DMS153 (cell line): Measurements from ENCODE around the gene GSE1.

ENCODE experiments used
- DNase-seq: peaks from one replicate; lab custom pipeline; 2025; lab: John Stamatoyannopoulos, UW

GSE1 gene

DNA sequence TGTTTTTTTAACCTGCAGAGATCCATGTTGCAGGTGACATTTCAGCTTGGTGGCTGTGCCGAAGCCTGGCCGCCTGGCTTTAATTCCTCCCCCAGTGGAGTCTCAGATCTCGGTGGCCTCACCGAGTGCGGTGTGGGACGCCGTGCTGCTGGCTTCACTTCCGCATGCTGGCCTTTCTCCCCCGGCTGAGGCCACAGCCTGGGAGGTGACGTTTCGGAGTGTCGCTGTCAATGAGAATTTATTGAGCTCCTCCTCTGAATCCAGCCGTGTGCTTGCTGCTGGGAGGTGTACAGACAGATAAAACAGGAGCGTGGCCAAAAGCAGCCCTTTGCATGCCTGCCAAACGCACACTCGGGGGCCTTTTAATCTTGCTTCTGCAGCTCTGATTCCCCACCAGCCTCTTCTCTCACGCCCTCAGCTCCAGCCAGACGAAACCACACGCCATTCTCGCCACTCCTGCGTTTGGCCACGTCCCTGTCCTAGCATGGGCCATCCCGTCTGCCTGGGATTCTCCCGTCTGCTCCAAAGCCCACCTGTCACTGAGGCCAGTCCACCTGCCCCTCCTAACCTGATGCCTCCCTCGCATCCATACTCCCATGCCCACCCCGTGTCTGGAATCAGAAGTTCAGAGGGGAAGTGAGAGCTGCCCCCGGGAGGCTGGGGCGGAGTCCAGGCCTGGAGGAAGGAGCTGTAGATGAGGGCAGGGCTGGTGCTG, 3.6 kb downstream of the GSE1 start:
- DNase-seq: no peak

DNA sequence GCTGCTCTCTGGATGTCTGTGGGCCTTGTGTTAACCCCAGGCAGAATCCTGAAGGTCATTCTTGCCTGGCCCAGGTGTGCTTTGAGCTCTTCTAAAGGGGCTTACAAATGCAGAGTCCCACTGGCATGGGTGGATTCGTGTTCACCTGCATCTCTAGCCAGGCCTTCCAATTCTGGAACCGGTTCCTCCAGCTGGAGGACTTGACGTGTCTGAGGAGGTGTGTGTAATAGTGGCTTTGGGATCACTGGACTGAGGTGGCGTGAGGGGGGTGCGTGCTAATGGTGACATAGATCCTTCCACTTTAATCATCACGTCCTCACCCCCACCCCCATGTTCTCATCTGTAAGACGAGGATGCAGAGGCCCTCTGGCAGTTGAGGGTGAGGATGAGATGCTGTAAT, 4.8 kb downstream of the GSE1 start:
- DNase-seq: no peak

DNA sequence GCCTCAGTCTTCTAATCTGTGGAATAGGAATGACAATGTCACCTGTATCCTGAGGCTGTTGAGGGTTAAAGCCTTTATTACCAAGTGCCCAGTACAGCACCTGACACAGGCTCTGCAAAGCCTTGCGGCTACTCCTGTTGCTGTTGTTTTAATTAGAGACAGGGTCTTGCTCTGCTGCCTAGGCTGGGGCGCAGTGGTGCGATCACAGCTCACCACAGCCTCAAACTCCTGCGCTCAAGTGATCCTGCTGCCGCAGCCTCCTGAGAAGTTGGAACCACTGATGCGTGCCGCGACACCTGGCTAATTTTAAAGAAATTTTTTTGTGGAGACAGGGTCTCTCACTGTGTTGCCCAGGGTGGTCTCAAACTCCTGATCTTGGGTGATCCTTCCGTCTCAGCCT, 5.4 kb downstream of the GSE1 start:
- no peak for DNase-seq

DNA sequence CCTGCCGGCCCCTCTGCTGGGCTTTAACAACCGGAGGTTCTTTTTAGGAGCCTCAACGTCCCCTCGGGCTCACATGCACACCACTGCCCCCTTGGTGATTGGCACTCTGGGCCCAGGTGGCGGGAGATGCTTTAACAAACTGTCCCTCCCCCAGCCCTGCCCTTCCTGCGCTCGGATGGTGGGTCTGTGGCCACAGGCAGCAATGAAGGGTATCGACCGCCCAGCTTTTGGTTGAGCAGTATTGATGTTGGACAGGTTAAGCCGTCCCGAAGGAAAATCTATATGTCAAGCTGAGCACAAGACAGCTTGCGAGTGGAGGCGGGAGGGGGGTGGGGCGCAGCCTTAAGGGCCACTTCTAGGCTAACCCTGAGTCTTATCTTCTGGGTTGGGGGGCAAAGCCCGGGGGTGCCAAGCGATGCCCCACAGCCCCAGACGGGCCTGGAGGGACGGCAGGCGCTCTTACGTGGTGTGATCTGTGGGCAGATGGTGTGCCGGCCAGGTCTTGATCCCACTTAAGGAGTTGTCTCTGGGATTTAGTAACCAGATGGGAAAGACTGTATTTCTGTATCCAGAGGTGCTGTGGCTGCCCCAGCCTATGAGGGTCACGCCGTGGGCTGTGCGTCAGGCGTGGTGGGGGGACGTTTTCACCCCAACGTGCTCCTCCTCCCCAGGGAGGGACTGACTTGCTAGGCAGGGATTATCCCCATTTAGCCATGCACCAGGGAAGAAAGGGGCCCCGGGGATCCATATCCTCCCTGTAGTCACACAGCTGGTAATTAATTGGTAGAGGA, 6.2 kb downstream of the GSE1 start:
- DNase-seq: no peak

DNA sequence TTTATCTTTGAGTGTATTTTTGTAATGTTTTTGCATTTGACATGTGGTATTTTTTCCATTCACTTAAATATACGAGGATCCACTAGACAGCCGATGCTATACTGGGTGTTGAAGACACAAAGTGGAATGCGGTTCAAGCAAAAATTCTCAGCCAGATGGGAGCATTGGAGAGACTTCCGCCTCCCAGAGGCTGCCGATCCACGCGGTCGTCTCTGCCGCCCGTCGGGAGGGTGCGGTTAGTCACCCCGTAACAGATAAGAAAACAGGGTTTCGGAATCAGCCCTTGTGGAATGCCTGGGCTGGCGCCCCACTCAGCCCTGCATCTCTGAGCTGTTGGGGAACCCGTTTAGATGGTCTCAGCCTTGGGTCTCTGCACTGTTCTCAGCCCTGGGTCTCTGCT, 7.3 kb downstream of the GSE1 start:
- DNase-seq: no peak

DNA sequence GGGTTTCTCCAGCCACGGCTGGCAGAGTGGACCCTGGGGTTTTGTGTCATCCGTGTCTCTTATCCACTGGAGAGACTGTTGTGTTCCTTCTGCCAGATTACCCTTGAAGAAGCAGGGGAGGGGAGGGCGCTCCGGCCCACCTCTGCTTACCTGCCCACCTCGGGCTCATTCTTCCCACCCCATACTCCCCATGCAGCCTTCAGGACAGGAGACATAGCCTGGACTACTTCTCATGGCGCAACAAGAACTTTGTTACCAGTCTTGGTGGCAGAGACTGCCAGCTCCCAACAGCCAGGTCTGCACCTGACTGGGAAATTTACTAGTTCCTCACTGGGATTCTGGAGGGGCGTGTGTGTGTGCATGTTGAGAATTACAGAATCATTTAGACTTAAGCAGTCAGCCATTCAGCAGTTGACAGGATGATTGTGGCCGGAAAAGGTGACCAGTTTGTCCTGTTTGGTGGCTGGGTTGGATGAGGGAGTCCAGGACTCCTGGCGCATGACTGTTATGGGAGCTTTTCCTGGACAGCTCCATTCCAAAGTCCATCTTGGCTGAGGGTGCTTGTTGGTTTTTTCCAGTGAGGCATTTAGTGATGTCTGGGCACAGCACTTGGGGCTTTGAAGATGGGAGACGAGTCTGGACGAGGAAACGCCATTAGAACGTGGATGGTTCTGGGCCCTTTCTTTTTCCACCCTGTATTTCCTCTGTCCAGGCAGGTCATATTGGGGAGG, 8.7 kb downstream of the GSE1 start:
- DNase-seq: no peak

DNA sequence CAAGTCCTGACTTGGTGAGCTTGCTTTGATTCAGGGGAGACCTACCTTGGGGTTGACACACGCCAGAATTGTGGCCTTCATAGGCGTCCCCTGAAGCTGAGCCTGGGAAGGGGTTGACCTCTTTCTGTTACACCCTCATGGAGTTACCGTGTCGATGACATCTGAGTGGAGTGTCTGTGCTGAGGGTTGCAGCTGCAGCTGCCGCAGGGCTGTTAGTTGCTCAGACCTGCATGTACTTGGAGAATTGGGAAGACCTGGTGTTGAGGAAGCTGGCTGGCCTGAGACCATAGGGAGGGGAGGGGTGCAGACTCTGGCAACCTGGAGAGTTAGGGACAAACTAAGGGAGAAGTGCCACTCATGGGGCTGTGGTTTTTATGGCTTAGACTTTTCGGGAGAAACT, 9.6 kb downstream of the GSE1 start:
- no peak for DNase-seq

DNA sequence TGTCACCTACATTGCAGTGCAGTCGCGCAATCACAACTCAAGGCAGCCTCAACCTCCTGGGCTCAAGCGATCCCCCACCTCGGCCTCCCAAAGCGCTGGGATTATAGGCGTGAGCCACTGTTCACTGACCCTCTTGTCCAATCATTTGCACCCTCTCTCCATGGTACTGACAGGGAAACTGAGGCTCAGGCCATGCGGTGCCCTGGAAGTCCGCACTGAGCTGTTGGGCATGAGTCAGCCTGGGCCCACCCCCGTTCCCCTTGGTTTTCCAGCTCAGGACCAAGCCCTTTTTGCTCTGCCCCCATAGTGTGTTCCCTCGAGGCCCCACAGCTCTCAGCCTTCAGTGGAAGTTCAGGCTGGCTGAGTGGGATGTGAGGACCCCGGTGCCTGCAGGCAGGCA, 10.1 kb downstream of the GSE1 start:
- DNase-seq: no peak

DNA sequence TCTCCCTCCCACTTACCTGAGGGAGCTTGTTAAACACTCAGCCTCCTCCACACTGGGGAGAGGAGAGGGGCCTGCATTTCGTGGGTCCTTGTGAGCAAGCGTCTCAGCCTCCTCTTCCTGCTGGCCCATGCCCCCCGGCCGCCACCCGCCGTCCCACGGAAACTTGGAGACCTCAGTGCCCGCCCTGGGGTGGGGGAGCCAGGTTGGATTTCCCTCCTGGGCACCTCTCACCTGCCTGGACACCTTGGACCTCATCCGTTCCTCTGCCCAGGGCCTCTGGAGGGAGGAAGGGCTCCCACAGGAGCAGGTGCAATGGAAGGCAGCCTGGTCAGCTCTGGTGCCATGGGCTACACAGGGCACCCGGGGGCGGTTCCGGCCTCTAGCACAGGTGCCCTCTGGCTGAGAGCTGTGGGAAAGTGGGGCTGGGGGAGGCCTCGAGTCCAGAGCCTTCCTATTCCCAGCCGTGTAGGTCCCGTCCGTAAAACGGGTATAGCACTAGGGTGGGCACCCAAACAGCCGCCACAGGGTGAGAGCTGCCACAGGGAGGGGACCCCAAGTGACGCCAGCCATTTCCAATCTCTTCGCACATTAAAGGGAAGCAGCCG, 11.0 kb downstream of the GSE1 start:
- no peak for DNase-seq

DNA sequence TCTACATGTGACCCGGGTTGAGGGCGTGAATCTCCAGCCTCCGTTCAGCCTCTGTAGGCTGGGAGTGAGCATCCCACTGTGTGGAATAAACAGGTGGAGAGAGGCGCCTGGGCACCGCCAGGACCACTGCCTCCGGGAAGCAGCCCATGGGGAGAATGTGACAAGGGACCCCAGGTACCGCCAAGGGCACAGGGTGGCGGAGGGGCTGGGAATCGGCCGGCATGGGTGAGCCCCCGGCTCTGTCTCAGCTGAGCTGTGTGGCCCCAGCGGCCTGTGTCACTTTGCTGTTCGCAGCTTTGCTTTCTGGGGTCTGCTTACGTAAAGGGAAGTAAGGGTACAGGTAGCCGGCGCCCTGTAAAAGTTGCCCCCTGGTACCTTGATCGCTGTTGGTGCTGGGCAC, 11.5 kb downstream of the GSE1 start:
- DNase-seq: no peak

DNA sequence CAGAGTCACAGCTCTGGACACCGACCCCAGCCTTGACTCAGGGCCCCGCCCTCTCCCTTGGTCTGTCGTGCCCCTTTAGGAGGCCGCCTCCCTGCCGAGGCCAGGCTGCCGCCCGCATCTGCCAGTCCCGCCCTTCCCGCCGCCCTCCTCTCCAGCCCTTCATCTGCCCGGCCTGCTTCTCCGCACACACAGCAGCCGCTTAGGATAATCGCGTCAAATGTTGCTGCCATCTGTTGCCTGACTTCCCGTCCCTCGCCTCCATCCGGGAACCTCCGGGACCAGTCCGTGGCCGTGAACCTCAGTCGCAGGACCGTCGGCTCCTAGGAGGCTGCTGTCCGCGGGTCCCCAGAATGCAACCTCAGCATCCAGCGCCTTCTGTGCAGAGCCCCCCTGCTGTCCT, 11.9 kb downstream of the GSE1 start:
- DNase-seq: no peak

DNA sequence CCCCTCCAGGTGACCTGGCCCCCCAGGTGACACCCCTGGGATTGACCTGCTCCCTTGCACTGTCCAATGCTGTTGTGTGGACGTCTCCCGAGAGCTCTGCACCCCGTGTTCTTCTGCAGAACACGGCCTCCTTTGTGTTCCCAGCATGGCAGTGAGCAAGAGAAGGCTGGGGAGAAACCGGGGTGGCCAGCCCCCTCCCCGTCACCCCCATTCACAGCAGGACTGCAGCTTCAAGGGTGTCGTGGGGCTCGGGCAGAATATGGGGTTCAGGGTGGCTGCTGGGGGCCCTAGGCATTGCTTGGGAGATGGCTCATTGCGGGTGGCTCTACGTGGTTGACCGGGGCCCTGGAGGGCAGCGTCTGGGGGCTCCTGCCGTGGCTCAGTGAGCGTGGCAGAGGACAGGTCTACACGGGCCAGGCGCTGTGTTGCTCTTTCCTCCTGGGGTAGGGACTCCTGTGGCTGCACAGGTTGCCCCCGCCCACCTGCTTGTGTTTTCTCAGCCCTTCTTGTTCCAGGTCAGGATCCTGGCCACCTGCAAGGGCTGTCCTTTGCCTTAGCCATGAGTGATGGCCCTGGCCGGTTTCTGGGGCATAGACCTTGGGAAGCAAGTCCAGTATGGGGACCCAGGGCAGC, 12.5 kb downstream of the GSE1 start:
- no peak for DNase-seq

DNA sequence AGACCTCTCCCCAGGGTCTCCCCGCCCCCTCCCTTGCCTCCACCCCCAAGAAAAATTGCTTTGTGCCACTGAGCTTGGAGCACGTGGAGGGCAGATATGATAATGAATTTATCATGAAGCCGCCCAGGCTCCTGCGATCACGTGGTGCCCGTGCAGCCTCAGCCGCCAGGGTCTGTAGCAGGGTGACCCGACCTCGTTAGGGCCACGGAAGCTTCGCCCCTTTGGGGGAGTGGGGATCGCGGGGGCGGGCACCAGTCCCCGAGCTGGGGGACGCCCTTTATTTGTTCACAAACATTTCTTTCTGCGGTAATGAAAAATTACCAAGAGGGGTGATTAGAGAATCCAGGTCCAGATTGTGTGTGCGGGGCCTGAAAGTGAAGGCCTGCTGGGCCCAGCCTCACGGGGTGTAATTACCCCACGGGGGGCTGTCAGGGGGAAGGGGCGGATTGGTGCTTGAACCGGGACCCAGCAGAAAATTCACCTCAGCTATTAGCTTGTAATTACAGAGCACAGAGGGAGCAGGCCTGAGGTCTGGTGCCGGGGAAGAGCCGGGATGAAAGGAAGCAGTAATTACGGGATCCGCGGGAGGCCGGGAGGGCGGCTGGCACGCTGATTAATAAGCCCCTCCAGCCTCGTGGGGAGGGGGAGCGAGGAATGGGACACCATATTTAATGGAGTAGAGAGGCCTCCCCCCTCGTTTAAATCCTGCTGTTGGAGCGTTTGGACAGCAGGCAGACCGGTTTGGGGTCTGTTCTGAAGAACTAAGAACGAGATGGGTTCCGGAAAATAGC, 13.3 kb downstream of the GSE1 start:
- DNase-seq: no peak

DNA sequence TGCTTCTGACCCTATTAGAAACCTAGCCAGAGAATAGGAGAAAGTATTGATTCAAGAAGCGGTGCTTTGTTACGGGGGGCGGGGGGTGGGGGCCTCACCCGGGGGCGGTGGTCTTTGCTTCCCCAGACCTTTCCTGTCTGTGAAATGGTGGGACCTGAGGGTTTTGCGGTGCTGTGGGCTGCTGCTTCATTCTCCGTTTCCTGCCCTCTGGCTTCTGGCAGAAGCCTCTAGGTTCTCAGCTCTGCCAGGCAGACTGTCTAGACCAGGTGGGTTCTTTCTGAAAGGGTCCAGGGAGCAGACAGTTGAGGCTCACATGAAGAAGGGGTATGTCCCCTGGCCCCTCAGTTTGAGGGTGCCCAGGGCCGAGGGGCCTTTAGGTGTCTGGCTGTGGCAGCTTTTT, 14.0 kb downstream of the GSE1 start:
- DNase-seq: no peak

DNA sequence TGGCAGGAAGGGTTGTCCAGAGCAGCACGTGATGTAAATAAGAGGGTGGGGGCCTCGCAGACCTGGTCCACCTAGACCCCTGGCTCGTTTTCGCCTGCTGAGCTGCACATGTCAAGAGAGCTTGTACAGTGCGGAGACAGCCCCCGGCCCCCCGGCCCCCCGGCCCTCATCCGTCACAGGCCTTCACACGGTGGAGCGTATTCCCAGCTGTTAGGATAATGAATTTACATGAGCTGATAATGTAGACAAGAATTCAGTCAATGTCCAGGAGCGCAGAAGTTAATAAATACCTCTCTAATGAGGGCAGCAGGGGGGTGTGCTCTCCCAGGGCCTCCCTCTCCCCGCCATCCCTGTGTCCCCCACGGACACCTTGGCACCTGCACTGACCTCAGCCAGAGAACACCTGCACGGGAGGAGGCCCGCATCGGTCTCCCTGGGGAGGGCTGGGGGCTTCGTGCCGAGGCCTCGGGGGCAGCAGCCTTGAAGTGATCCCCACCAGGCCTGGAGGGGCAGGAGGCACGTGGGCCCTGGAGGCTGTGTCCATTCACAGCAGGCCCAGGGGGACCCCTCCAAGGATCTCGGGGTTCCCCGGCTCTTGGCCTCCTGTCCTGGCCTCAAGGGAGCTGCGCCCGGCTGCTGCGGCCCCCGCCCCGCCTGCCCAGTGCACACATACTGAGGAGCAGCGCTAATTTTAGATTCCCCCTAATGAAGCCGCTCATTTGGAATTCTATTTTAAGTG, 14.6 kb downstream of the GSE1 start:
- DNase-seq: no peak

DNA sequence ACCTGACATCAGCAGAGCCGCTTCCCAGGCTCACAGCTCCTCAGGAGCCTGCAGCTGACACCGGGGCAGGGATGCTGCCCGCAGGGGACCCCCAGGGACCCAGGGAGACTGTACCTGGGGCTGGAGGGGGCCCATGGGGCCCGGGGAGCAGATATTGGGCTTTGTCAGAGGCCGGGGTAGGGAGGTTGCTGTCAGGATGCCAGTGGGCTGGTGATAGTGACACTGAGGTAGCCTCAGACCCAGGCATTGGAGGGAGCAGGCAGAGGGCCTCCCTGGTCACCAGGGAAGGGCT, 15.1 kb downstream of the GSE1 start:
- no peak for DNase-seq

DNA sequence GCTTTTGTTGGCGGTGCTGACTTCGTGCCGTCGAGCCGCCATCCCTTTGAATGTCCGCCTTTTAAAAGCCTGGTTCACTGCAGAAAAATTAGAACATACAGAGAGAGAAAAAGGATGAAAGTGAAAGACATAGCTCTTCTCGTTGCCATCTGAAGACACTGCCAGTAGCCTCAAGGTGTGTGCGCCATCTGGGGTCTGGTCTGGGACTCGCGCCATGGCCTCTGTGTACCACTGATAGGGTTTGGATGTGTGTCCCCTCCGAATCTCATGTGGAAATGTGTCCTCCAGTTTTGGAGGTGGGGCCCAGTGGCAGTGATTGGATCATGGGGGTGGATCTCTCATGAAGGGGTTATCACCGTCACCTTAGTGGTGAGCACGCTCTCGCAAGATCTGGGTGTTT, 15.5 kb downstream of the GSE1 start:
- DNase-seq: no peak

DNA sequence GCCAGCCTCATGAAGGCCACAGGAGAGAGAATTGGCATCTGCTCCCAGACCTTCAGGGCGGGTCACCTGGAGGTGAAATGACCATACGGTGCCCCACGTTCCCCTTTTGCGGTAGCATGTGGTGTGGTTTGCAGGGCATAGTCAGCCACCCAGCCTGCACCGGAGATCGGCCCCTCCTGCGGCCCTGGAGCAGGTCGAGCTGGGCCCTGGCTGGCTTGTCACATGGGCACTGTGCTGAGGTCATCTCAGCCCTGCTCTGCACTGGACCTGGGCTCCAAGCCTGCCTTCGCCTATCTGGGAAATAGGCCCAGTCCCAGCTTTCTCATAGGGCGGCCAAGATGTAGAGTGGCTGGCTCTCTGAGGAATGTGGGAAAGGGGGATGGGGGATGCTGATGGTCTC, 16.2 kb downstream of the GSE1 start:
- DNase-seq: no peak

DNA sequence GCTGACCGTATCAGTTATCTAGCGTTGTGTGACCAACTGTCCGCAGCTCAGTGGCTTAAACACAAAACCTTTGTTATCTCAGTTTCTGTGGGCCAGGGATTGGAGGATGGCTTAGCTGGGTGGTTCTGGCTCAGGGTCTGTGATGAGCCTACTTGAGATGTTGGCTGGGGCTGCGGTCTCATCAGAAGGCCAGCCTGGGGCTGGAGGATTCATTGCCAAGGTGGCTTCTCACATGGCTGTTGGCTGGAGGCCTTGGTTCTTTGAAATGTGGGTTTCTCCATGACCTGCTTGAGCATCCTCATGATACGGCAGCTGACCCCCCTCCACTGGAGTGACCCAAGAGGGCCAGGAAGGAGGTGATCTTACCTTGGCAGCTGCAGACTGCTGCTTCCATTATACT, 16.7 kb downstream of the GSE1 start:
- DNase-seq: no peak

DNA sequence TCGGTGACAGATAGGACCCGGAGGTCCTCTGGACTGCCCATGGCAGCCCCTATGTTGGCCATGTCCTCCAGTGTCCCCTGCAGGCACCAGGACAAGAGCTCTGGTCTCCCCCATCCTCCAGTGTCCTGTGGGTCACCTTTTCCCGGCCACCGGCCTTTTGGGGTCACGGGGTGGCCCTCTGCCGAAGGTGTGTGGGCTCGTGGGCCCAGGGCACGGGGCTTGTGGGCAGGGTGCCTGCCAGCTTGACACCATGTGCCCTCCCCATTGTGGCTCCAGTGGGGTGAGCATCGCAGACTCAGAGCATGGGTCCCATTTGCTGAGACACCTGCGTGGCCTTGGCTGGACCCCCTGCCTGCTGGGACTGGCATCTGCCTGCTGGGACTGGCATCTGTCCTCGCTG, 18.1 kb downstream of the GSE1 start:
- no peak for DNase-seq

DNA sequence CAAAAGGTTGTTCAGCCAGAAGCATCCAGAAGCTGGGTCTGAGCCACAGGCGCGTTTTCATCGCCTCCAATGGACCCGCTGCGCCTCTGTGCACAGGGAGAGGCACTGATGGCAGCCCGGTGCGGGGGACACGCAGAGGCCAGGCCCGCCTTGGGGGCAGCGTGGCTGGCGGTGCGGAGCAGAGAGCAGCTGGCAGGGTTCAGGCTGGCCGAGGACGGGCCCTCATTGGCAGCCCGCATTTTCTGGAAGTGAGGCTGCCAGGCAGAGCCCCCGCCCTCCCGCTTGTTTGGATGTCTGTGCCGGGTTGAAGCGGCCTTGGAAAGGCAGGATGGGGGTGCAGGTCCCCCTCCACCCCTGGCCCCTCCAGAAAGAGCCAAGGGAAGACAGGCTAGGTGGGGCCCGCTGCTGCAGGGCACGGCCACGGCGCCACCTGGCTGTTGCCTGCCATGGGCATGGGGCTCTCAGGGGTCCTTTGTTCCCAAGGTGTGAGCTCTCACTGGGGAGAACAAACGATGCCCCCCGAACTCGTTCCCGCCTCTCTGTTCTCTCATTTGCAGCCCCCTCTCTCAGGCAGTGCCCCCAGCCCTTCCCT, 18.8 kb downstream of the GSE1 start:
- DNase-seq: no peak
